Gastrocnemius medialis (tissue), 4 donors: ENCODE results near the gene SUCLG2.

ENCODE experiments used
- CTCF ChIP-seq, 5 experiments: fragments of 450-650 bp in 3 of 5; fragments of 200-600 bp in 2 of 5; sonication (generic) in 2 of 5; IDR thresholded peaks in 4 of 5; conservative IDR thresholded peaks in 1 of 5; 1 replicate in 4 of 5; 2 replicates in 1 of 5; pipeline ENCODE4 v1.5.1; 2016 to 2019; ENCODE audit warnings: antibody characterized with exemption in 5 of 5, mild to moderate bottlenecking in 3 of 5, moderate library complexity in 3 of 5
- POLR2A ChIP-seq, 2 donors: fragments of 450-650 bp; IDR thresholded peaks; one replicate each; pipeline ENCODE4 v1.6.1; 2017; ENCODE audit warnings: antibody characterized with exemption in 2 of 2, mild to moderate bottlenecking in 2 of 2, moderate library complexity in 2 of 2

GRCh38 chr3:67602816-67603215 lies 51.6 kb downstream of the SUCLG2 start:
- no peak for TF ChIP-seq CTCF (IDR thresholded peaks at IDR 0.05 in 4 of 5, conservative IDR thresholded peaks at IDR 0.05 in 1 of 5)
- TF ChIP-seq POLR2A (IDR thresholded peaks at IDR 0.05) = no peak
